ENCODE data around the gene BMPR1B. TPM values are rescaled to one million over a fixed set of nuclear protein-coding genes. Genes with fewer than 3 reads are reported as not detected.

BMPR1B gene
- total and polyA plus RNA-seq, 2 of the 4 experiments (the other 2 are of a cell fraction): 0.24 to 0.90 TPM

GRCh38 chr4:94739741-94740140 lies 18.0 kb upstream of the BMPR1B start:
- Histone ChIP-seq H2BK120ac (ENCODE audit: low read depth, low read length) (no peak overlapping the region), H2AK5ac (ENCODE audit: low read depth, low read length) (no peak overlapping the region), H2AK9ac (replicated peaks; ENCODE audit: low read depth, low read length, poor library complexity) (no peak overlapping the region), H3K56ac (ENCODE audit: extremely low read depth, insufficient read depth, low read length) (no peak overlapping the region), H3K36me3 (ENCODE audit: control insufficient read depth, insufficient read depth, low read length) (no peaks in the 10 kb centered on the region), H3K4ac (ENCODE audit: low read depth, low read length) (no peak overlapping the region), H4K20me1 (ENCODE audit: insufficient read depth, low read length) (no peaks in the 10 kb centered on the region), H4K91ac (ENCODE audit: insufficient read depth, low read depth, low read length) (no peak overlapping the region), H4K8ac (ENCODE audit: low read depth in 2 of 2, low read length in 2 of 2) (no peak overlapping the region), H3K23ac (ENCODE audit: low read depth, low read length) (no peak overlapping the region), H3K9ac (ENCODE audit: low read depth, low read length) (no peak overlapping the region), H3K14ac (replicated peaks; ENCODE audit: low read depth, low read length) (no peak overlapping the region), H3K27ac (ENCODE audit: insufficient read depth, low read length) (no peak overlapping the region), H4K5ac (ENCODE audit: low read depth, low read length) (no peak overlapping the region), H3K27me3 (ENCODE audit: control insufficient read depth, insufficient read depth, low read length) (no peaks in the 10 kb centered on the region; the same call in 1 of the 2 replicates), H3K79me1 (ENCODE audit: low read depth in 1 of 2, low read length in 2 of 2) (no peaks in the 10 kb centered on the region), H3K4me1 (ENCODE audit: control insufficient read depth, insufficient read depth, low read length) (no peaks in the 10 kb centered on the region), H3K4me3 (ENCODE audit: insufficient read depth, low read depth, low read length) (no peak overlapping the region), H3K4me2 (ENCODE audit: low read depth, low read length) (no peak overlapping the region), H2BK5ac (ENCODE audit: low read depth, low read length, poor library complexity, severe bottlenecking) (no peak overlapping the region), H3K18ac (ENCODE audit: low read depth, low read length) (no peak overlapping the region), H2BK20ac (ENCODE audit: low read depth, low read length) (no peak overlapping the region), H2AFZ (replicated peaks; ENCODE audit: low read length, poor library complexity) (no peak overlapping the region), H3K9me1 (ENCODE audit: insufficient read depth, low read length) (no peaks in the 10 kb centered on the region; the same call in 1 of the 2 replicates), H3K9me3 (ENCODE audit: control insufficient read depth, insufficient read depth, low read length) (no peaks in the 10 kb centered on the region), H2BK15ac (ENCODE audit: low read depth, low read length) (no peak overlapping the region)
- CTCF ChIA-PET: no interaction called here
- no peak for ATAC-seq (ENCODE audit: low read depth)
- dilution Hi-C loops (cut with HindIII; ENCODE audit: low sequenced_read_pairs, unreplicated experiment): no loop called here
- intact Hi-C loops (cut with micrococcal nuclease): no loop called here
- WGBS, 2 experiments (ENCODE audit: extremely low coverage in 2 of 2, insufficient read length in 1 of 2): 100% methylated on average over 2 of the region's 6 CpGs; no CpG with 5 or more reads in 1 of the 2 experiments
- POLR2A ChIA-PET (ENCODE audit: unreplicated experiment): no interaction called here
- no TSS peak for BruUV-seq (replicated peaks)
- DNase-seq: no peak
- in situ Hi-C loops (cut with MboI; ENCODE audit: low sequenced_read_pairs): no loop called here
- TF ChIP-seq RCOR1 (IDR thresholded peaks at IDR 0.05; ENCODE audit: insufficient replicate concordance, low read length) (no peak), MXI1 (IDR thresholded peaks at IDR 0.05; ENCODE audit: borderline replicate concordance, low read depth, low read length) (no peak), NFE2L2 (IDR thresholded peaks at IDR 0.05; ENCODE audit: low read depth, low read length) (no peak), FOS (IDR thresholded peaks at IDR 0.05; ENCODE audit: low read depth, low read length) (no peak), RFX5 (IDR thresholded peaks at IDR 0.05; ENCODE audit: low read depth, low read length) (no peak), MAZ (IDR thresholded peaks at IDR 0.05; ENCODE audit: borderline replicate concordance, low read depth, low read length) (no peak)

All from IMR-90 (cell line).